HG03039 (cell line): ENCODE data around the gene TLR7.

Source experiments
- ATAC-seq: cut with Tn5 transposase; IDR thresholded peaks from one replicate; pipeline ENCODE4 v1.9.1; 2021; ENCODE audit warnings: mild to moderate bottlenecking, moderate library complexity; ENCODE audit not compliant: unreplicated experiment

TLR7 gene

GRCh38 chrX:12922599-12922919 lies 55.7 kb downstream of the TLR7 start:
- ATAC-seq: no peak

GRCh38 chrX:12929701-12930100 lies 62.8 kb downstream of the TLR7 start:
- no peak for ATAC-seq

- ATAC-seq: no peak
Observed at GRCh38 chrX:12930150-12930549, 63.3 kb downstream of the TLR7 start.

GRCh38 chrX:12932244-12932643 lies 65.4 kb downstream of the TLR7 start:
- no peak for ATAC-seq

- ATAC-seq: no peak
Observed at GRCh38 chrX:12934850-12935249, 68.0 kb downstream of the TLR7 start.

- no peak for ATAC-seq
Observed at GRCh38 chrX:12936947-12937346, 70.1 kb downstream of the TLR7 start.
